Tibial artery (tissue), 4 donors: ENCODE measurements around the gene TMEM198.

Experiments used
- DNase-seq, 2 donors: peaks; one replicate each; pipeline ENCODE4 v3.0.0-alpha.2; 2019
- H3K27ac ChIP-seq, 2 donors: fragments of 200-600 bp; sonication (generic) in 1 of 2; 1 replicate in 1 of 2; 2 replicates in 1 of 2; pipeline ENCODE4 v1.5.1; 2018 to 2019; ENCODE audit warnings: mild to moderate bottlenecking in 1 of 2
- H3K27me3 ChIP-seq, 2 donors: fragments of 200-600 bp; sonication (generic) in 1 of 2; one replicate each; pipeline versions ENCODE4 v1.5.1 to v1.6.0; 2016 to 2019
- H3K36me3 ChIP-seq, 3 donors: fragments of 200-600 bp; sonication (generic) in 2 of 3; one replicate each; pipeline ENCODE4 v1.5.1; 2016 to 2019; ENCODE audit warnings: mild to moderate bottlenecking in 2 of 3
- H3K4me1 ChIP-seq, 4 donors: fragments of 200-600 bp; sonication (generic) in 2 of 4; 1 replicate in 3 of 4; 2 replicates in 1 of 4; pipeline ENCODE4 v1.5.1; 2016 to 2019
- H3K4me3 ChIP-seq, 2 donors: fragments of 200-600 bp; sonication (generic) in 1 of 2; 1 replicate in 1 of 2; 2 replicates in 1 of 2; pipeline ENCODE4 v1.5.1; 2018 to 2019; ENCODE audit warnings: mild to moderate bottlenecking in 2 of 2
- H3K9me3 ChIP-seq, 3 donors: fragments of 200-600 bp; sonication (generic) in 1 of 3; one replicate each; pipeline ENCODE4 v1.5.1; 2016 to 2019
- CTCF ChIP-seq, 2 experiments: fragments of 200-600 bp in 1 of 2; fragments of 450-650 bp in 1 of 2; IDR thresholded peaks; one replicate each; pipeline ENCODE4 v1.5.1; 2017 to 2019; ENCODE audit warnings: antibody characterized with exemption in 2 of 2, mild to moderate bottlenecking in 1 of 2, moderate library complexity in 1 of 2
- intact Hi-C: fragments of 100-400 bp; cut with DNase I; formaldehyde crosslinking; loops from one replicate; pipeline ENCODE4 v1.15.0; 2023; ENCODE audit warnings: low total_unique reads

The TMEM198 gene

GRCh38 chr2:219545943-219546352 is 2.1 kb downstream of the TMEM198 start:
- Histone ChIP-seq H3K27ac (no peak overlapping the region), H3K9me3 (no peaks in the 10 kb centered on the region), H3K4me3 (no peak overlapping the region), H3K36me3 (peaks cover 0 to 4% (median 0%) of the 10 kb centered on the region in 3 donors), H3K27me3 (no peaks in the 10 kb centered on the region), H3K4me1 (peaks cover 9 to 29% (median 24%) of the 10 kb centered on the region in 4 donors)
- intact Hi-C loops: no loop called here
- TF ChIP-seq CTCF (IDR thresholded peaks at IDR 0.05): no peak
- no peak for DNase-seq

GRCh38 chr2:219547621-219548020 is 3.8 kb downstream of the TMEM198 start:
- no peaks in the 10 kb centered on the region for H3K9me3 ChIP-seq
- no peaks in the 10 kb centered on the region for H3K27me3 ChIP-seq
- intact Hi-C loops: no loop called here
- TF ChIP-seq CTCF (IDR thresholded peaks at IDR 0.05): no peak
- DNase-seq: no peak
- H3K4me3 ChIP-seq: no peak overlapping the region
- no peak overlapping the region for H3K27ac ChIP-seq
- no peaks in the 10 kb centered on the region for H3K36me3 ChIP-seq
- H3K4me1 ChIP-seq: peaks cover 9 to 28% (median 22%) of the 10 kb centered on the region in 4 donors

GRCh38 chr2:219548990-219549389 is 5.2 kb downstream of the TMEM198 start:
- intact Hi-C loops: no loop called here
- no peak for TF ChIP-seq CTCF (IDR thresholded peaks at IDR 0.05)
- H3K27me3 ChIP-seq: no peaks in the 10 kb centered on the region

GRCh38 chr2:219549619-219550018 is 5.8 kb downstream of the TMEM198 start:
- H3K4me3 ChIP-seq: no peak overlapping the region
- no peaks in the 10 kb centered on the region for H3K9me3 ChIP-seq
- peaks cover 0 to 26% (median 20%) of the 10 kb centered on the region in 4 donors for H3K4me1 ChIP-seq
- TF ChIP-seq CTCF (IDR thresholded peaks at IDR 0.05): no peak
- H3K27me3 ChIP-seq: no peaks in the 10 kb centered on the region
- intact Hi-C loops: loop anchor here (5.0 kb wide), 1 partner anchor 48 kb away; the partner anchor contains the start of gene STK11IP
- H3K27ac ChIP-seq: no peak overlapping the region
- no peaks in the 10 kb centered on the region for H3K36me3 ChIP-seq
- DNase-seq: no peak

More at GRCh38 chr2:219548990-219549389, 5.2 kb downstream of the TMEM198 start:
- H3K4me1 ChIP-seq: peaks cover 6 to 33% (median 26%) of the 10 kb centered on the region in 4 donors
- DNase-seq: no peak
- H3K36me3 ChIP-seq: no peaks in the 10 kb centered on the region
- no peak overlapping the region for H3K27ac ChIP-seq
- H3K9me3 ChIP-seq: no peaks in the 10 kb centered on the region
- H3K4me3 ChIP-seq: no peak overlapping the region

- H3K4me3 ChIP-seq: peak overlapping the region; percentile 52 to 65
- intact Hi-C loops: loop anchor here (5.0 kb wide), 1 partner anchor 46 kb away; the partner anchor contains the start of gene STK11IP
Measured at GRCh38 chr2:219551441-219552381, 7.9 kb downstream of the TMEM198 start.

More at GRCh38 chr2:219551441-219552381, 7.9 kb downstream of the TMEM198 start:
- Histone ChIP-seq H3K27me3 (no peaks in the 10 kb centered on the region), H3K4me1 (peaks cover 0 to 26% (median 19%) of the 10 kb centered on the region in 4 donors), H3K27ac (peak overlapping the region; percentile 46 to 48), H3K36me3 (peaks cover 0 to 14% (median 8%) of the 10 kb centered on the region in 3 donors), H3K9me3 (no peaks in the 10 kb centered on the region)
- TF ChIP-seq CTCF (IDR thresholded peaks at IDR 0.05): no peak
- DNase-seq: no peak
